NCI-H128 (cell line): ENCODE results near the gene TLN1.

Experiments used
- DNase-seq: peaks from one replicate; lab custom pipeline; 2025; ENCODE audit not compliant: unreplicated experiment; lab: John Stamatoyannopoulos, UW

The TLN1 gene

DNA sequence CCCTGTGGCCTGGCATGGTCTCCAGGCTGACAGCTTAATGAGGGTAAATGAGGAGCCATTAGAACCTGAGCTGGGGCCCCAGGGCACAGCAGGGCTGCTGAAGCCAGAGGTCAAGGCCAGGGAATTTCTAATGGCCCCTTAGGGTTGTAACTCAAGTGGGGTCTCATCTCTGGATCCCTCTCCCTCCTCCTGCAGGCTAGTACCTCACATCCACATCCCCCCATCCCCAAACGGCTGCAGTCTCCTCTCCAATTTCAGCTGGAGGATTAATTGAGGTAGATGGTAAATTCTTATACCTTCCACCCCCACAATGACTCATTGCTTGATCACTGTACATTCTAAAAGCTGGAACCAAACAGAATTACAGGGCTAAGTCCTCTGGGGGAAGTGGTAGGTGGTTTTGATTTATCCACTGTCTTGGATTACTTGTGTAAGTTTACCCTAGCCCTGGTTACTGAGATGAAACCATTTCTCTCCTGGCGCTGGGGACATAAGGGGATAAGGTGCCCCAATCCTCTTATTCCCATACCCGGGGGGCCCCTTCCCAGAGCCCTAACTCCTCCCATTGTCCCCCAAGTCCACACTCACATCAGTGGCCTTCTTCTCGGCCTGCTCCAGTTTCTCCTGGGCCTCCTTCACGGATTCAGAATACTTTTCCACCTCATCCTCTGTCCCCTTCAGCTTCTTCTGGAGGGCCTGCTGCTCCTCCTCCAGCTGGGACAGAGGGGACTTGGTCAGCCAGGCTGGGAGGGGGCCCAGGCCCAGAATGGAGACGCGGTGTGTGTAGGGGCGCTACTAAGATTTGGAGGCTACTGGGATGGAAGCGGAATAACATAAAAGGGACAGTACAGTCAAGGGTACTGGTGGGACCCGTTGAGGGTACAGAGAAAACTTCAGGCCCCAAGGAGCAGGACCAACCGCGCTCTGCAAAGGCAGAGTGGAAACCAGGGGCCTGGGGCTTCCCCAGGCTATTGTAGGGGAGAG lies 43.1 kb downstream of the TLN1 start:
- DNase-seq, result no peak

DNA sequence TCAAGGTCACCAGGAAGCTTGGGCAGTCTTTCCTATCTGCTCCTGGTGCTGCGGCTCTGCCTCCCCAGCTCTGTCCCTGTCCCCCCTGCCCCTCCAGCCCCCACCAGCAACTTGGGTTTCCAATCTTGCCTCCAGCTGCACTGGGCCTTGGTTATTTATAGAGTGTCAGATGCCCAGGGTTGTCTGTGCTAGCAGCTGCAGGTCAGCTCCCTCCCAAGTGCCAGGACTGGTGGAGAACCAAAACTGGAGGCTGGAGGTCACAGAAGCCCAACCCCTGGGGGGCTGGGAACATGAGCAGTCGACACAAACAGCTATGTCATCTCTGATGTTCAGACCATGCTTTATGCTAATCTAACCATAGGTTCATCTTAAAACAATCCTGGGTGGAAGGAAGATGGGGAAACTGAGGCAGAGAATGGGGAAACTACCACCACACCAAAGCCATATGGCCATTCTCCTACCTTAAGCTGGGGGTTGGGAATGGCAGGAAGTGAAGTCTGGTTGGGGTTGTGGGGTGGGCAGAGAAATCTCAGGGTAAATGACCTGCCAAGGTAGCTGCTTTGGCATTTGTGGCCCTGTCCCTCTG lies 43.9 kb downstream of the TLN1 start:
- no peak for DNase-seq

DNA sequence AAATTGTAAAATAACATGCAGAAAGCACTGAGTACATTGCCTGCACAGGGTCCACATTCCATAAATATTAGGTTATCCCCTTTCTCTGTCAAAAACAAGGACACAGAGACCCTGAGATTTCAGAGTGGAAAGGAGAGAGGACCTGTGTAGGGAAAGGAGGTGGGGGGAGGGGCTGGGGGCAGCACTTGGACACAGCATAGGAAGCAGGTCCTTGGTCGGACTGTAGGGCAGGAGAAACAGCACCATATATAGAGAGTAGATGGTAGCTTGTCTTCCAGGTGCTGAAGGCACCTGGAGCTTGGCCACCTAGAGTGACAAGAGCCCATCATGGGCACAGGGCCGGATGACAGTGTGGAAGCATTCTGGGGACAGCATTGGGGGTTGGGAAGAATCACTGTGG lies 44.7 kb downstream of the TLN1 start:
- DNase-seq, result no peak

DNA sequence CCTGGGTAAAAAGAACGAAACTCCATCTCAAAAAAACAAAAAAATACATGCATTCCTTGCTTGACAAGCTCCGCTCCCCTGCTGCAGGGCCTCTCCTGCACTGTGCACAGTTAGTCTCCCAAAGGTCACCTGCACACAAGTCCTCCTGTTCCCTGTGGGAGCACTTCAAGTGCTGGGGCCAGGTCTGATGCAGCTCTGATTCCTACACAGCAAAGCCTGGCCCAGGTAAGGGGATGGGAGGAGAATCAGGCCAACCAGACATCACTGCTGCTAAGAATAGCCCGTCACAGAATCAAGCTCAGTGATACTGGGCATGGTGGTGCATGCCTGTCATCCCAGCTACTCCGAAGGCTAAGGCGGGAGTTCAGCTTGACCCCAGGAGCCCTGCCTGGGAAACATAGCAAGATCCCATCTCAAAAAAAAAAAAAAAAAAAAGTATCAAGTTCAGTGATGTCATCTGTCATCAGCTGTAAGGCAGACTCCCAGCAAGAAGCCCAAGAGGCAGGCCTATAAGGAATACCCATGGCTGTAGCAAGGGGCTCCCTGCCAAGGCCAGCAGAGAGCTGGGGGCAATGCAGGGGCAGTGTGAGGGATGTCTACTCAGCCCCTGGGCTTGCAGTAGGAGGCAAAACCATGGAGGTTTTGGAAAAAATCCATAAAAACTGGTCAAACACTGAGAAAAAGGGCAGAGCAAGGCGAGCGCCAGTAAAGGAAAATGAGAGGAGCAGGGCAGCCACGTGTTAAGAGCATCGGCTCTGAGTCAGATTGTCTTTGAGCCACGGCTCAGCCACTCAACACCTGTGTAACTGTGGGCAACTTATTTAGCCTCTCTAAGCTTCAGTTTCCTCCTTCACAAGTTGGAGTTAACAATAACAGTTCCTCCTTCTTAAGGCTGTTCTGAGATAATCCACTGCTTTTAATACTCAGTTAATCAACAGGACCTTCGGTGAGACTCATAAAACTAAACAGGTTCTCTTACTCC lies 45.5 kb downstream of the TLN1 start:
- no peak for DNase-seq

DNA sequence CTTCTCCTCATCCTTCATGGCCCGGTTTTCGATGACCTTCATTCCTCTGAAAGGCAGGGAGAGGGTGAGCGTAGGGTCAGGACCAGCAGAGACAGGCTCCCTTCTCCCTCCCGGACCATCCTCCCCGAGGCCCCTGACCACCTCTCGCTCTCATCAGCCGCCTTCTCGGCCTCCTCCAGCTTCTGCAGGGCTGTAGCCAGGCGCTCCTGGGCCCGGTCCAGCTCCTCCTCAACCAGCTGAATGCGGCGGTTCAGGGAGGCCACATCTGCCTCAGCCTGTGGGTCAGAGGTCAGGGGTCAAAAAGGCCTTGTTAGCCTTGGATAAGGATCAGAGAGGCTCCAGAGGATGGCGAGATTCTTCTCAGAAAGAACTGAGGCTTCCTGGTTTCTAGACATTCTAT lies 46.5 kb downstream of the TLN1 start:
- DNase-seq, result no peak

DNA sequence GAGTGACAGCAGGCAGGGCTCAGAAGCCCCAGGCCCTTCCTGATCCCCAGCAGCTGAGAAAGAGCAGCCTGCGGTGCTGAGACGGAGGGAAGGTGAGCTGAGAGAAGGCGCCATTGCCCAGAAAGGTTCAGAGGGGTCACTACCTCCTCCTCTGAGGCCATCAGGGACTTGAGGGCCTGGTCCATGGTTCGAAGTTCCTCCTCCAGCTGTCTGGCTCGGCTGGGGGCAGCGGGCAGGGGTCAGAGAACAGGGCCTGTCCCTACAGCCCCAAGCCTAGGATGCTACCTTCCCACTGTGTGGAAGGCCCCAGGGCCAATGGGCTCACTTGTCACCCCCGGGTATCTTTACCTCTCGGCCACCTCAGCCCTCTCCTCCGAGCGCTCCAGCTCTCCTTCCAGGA lies 47.1 kb downstream of the TLN1 start:
- no peak for DNase-seq

DNA sequence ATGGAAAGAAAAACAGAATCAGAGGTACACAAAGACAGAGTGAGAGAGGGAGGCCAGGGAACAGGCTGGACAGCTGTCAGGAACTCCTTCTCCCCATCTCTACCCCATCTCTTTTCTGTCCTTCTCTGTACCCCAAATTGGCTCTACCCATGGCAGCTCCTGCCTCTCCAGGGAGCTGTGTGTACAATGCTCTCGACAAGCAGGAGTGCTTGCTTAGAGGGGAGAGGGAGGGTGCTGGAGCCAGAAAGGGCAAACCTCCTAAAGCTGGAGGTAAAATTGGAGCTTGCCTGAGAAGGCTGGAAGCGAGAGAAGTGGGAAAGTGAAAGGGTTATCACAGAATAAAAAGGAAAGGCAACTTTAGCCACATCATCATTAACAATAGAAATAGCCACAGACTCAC lies 48.7 kb downstream of the TLN1 start:
- no peak for DNase-seq

DNA sequence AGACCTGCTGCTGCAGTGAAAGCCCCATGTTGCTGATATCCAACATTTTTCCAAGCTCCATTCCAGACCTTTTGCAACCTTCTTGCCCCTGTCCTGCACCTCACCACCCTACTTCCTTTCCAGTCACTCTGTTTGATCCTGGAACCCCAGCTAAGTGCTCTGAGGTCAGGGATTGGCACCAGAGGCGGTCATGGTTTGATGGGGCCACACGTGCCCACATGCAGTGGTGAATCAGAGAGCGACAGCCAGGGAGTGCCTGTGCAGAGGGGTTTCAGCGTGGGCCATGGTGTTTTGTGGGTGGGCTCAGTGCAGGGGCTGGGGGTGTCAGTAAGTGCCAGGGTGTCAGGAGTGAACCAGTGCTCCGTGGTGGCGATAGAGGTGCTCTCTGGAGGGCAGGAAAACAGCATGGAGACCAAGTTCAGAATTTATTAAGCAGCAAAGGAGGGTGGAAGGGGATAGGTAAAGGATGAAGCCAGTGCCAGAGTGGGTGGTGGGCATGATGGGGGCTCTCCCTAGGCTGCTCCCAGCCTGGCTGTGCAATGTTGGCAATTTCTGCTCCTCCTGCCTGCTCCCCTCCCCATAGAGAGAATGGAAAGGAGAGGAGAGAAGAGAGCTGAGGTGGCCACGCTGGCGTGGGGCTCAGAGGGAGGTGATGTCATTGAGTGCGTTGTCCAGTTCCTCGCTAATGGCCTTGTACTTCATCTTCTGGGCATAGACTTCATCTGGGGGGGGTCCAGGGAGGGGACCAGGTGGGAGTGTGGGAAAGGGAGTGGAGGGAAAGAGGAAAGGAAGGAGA lies 49.3 kb downstream of the TLN1 start:
- DNase-seq, result no peak

DNA sequence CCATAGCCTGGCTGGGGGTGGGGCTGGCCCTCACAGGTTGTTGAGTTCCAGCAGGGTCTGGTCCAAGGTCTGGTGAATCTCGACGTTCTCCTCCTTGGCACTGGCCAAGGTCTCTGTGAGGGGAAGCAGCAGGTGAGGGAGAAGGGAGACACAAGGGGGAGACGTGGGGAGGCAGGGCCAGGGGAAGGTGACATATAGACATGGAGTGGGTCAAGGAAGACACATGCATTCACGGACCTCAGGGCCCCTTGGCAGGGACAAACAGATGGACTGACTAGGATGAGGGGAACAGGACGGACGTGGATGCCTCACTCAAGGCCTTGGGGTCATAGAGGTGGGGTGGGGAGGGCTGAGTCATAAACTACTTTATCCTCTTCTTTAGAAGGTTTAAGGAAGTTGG lies 49.9 kb downstream of the TLN1 start:
- no peak for DNase-seq

DNA sequence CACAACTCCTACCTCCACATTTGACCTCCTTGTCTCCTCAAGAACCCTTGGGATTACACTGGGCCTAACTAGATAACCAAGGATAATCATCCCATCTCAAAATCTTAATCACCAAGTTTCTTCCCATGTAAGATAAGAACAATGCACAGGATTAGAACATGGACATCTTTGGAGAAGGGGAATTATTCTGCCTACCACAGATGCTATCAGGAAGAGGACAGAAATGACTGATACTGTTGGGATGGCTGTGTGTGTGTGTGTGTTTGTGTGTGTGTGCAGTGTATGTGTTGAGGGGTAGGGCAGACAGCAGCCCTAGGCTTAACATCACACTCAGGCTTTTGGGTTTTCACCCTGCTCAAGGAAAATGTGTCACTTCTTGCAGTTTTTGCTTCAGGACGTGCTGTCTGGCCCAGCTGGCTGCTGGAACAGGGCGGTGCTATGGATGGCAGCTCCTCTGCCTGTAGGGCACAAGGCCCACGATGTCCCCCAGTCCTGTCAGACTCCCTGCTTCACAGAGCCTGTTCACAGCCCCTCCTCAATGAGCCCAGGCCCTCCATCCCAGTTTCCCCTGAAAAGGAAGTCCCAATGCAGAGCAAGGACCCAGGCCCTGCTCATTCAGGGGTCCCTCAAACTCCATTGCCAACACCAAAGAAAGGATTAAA lies 50.5 kb downstream of the TLN1 start:
- DNase-seq, result no peak

DNA sequence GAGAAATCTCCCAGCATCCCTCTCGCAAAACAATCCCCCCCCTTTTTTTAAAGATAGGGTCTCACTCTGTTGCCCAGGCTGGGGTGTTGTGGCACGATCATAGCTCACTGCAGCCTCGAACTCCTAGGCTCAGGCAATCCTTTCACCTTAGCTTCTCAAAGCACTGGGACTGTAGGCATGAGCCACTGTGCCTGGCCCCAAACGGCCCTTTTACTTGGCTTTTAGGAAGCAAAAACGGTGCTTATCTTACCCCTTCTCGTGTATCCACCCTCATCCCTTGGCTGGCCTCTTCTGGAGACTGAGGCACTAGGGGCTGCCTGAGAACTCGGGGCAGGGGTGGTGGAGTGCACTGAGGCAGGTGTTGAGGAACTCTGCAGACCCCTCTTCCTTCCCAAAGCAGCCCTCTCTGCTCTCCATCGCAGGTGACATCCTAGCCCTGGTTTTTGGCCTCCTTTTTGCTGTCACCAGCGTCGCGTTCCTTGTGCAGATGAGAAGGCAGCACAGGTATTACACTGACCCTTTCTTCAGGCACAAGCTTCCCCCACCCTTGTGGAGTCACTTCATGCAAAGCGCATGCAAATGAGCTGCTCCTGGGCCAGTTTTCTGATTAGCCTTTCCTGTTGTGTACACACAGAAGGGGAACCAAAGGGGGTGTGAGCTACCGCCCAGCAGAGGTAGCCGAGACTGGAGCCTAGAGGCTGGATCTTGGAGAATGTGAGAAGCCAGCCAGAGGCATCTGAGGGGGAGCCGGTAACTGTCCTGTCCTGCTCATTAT lies 51.5 kb downstream of the TLN1 start:
- DNase-seq, result no peak

DNA sequence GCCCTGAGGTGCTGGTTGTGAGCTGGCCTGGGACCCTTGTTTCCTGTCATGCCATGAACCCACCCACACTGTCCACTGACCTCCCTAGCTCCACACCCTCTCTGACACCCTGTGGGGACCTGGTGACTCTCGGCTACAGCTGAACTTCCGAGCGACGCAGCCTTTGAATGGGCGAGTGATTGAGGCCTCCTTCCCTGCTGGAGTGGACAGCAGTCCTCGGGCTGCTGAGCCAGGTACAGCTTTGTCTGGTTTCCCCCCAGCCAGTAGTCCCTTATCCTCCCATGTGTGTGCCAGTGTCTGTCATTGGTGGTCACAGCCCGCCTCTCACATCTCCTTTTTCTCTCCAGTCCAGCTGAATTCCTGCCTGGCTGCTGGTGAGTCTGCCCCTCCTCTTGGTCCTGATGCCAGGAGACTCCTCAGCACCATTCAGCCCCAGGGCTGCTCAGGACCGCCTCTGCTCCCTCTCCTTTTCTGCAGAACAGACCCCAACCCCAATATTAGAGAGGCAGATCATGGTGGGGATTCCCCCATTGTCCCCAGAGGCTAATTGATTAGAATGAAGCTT lies 52.1 kb downstream of the TLN1 start:
- no peak for DNase-seq

DNA sequence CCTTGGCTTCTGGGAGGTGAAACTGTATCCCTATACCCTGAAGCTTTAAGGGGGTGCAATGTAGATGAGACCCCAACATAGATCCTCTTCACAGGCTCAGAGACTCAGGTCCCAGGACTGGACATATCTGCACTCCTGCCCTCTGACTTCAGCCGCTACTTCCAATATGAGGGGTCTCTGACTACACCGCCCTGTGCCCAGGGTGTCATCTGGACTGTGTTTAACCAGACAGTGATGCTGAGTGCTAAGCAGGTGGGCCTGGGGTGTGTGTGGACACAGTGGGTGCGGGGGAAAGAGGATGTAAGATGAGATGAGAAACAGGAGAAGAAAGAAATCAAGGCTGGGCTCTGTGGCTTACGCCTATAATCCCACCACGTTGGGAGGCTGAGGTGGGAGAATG lies 52.9 kb downstream of the TLN1 start:
- DNase-seq, result no peak

DNA sequence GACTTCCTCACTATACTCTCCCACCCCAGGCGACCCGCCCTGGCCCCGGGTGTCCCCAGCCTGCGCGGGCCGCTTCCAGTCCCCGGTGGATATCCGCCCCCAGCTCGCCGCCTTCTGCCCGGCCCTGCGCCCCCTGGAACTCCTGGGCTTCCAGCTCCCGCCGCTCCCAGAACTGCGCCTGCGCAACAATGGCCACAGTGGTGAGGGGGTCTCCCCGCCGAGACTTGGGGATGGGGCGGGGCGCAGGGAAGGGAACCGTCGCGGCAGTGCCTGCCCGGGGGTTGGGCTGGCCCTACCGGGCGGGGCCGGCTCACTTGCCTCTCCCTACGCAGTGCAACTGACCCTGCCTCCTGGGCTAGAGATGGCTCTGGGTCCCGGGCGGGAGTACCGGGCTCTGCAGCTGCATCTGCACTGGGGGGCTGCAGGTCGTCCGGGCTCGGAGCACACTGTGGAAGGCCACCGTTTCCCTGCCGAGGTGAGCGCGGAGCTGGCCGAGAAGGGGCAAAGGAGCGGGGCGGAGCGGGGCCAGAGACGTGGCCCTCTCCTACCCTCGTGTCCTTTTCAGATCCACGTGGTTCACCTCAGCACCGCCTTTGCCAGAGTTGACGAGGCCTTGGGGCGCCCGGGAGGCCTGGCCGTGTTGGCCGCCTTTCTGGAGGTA lies 56.1 kb downstream of the TLN1 start:
- DNase-seq, result no peak

DNA sequence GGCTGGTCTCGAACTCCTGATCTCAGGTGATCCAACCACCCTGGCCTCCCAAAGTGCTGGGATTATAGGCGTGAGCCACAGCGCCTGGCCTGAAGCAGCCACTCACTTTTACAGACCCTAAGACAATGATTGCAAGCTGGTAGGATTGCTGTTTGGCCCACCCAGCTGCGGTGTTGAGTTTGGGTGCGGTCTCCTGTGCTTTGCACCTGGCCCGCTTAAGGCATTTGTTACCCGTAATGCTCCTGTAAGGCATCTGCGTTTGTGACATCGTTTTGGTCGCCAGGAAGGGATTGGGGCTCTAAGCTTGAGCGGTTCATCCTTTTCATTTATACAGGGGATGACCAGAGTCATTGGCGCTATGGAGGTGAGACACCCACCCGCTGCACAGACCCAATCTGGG lies 56.8 kb downstream of the TLN1 start:
- DNase-seq, result no peak

DNA sequence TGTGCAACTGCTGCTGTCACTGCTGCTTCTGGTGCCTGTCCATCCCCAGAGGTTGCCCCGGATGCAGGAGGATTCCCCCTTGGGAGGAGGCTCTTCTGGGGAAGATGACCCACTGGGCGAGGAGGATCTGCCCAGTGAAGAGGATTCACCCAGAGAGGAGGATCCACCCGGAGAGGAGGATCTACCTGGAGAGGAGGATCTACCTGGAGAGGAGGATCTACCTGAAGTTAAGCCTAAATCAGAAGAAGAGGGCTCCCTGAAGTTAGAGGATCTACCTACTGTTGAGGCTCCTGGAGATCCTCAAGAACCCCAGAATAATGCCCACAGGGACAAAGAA lies 58.0 kb downstream of the TLN1 start:
- DNase-seq, result no peak

DNA sequence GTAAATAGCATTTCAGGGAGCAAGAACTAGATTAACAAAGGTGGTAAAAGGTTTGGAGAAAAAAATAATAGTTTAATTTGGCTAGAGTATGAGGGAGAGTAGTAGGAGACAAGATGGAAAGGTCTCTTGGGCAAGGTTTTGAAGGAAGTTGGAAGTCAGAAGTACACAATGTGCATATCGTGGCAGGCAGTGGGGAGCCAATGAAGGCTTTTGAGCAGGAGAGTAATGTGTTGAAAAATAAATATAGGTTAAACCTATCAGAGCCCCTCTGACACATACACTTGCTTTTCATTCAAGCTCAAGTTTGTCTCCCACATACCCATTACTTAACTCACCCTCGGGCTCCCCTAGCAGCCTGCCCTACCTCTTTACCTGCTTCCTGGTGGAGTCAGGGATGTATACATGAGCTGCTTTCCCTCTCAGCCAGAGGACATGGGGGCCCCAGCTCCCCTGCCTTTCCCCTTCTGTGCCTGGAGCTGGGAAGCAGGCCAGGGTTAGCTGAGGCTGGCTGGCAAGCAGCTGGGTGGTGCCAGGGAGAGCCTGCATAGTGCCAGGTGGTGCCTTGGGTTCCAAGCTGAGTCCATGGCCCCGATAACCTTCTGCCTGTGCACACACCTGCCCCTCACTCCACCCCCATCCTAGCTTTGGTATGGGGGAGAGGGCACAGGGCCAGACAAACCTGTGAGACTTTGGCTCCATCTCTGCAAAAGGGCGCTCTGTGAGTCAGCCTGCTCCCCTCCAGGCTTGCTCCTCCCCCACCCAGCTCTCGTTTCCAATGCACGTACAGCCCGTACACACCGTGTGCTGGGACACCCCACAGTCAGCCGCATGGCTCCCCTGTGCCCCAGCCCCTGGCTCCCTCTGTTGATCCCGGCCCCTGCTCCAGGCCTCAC lies 58.6 kb downstream of the TLN1 start, which contains the start of gene CA9:
CA9 (plus strand) TSS at position 797 of the 893 bp plus-strand sequence; CDS start at position 829, 32 bp downstream.
- no peak for DNase-seq
